Measurements from ENCODE around the gene ARHGAP31. TPM values are rescaled to one million over a fixed set of nuclear protein-coding genes. Genes with fewer than 3 reads are reported as not detected.

Gene ARHGAP31
- total RNA-seq, 1 experiment from 2014 or later, result 12.0 TPM

GRCh38 chr3:119417771-119418512 is 123.8 kb downstream of the ARHGAP31 start:
- TF ChIP-seq CTCF (conservative IDR thresholded peaks at IDR 0.05; ENCODE audit: low read depth, low read length) (no peak), EZH2 (IDR thresholded peaks at IDR 0.05; ENCODE audit: borderline replicate concordance, low read depth, low read length, poor library complexity, severe bottlenecking) (no peak)

GRCh38 chr3:119418641-119419040 is 124.5 kb downstream of the ARHGAP31 start:
- intact Hi-C loops (cut with micrococcal nuclease; ENCODE audit: unreplicated experiment), result no loop called here
- Histone ChIP-seq H3K4me1 (ENCODE audit: insufficient read depth, low read length, poor library complexity, severe bottlenecking) (no peaks in the 10 kb centered on the region), H3K4me3 (ENCODE audit: low read depth, low read length, poor library complexity, severe bottlenecking) (no peak overlapping the region), H3K27me3 (replicated peaks; ENCODE audit: insufficient read depth, low read depth, low read length, poor library complexity) (peaks cover 7% of the 10 kb centered on the region), H3K36me3 (ENCODE audit: insufficient read depth, low read length, poor library complexity, severe bottlenecking) (no peaks in the 10 kb centered on the region), H3K27ac (ENCODE audit: low read depth, low read length, poor library complexity, severe bottlenecking) (no peak overlapping the region), H3K9me3 (ENCODE audit: low read depth, low read length, poor library complexity, severe bottlenecking) (no peaks in the 10 kb centered on the region)
- CTCF ChIA-PET, result no interaction called here
- BruUV-seq (replicated peaks), result no TSS peak
- TF ChIP-seq EZH2 (IDR thresholded peaks at IDR 0.05; ENCODE audit: borderline replicate concordance, low read depth, low read length, poor library complexity, severe bottlenecking) (no peak), CTCF (conservative IDR thresholded peaks at IDR 0.05; ENCODE audit: low read depth, low read length) (no peak)
- POLR2A ChIA-PET (ENCODE audit: low non-redundant PET), result no interaction called here
- no peak for DNase-seq (ENCODE audit: low spot score)

More at GRCh38 chr3:119417771-119418512, 123.8 kb downstream of the ARHGAP31 start:
- no peak overlapping the region for H3K27ac ChIP-seq (ENCODE audit: low read depth, low read length, poor library complexity, severe bottlenecking)
- intact Hi-C loops (cut with micrococcal nuclease; ENCODE audit: unreplicated experiment), result no loop called here
- no TSS peak for BruUV-seq (replicated peaks)
- no peaks in the 10 kb centered on the region for H3K36me3 ChIP-seq (ENCODE audit: insufficient read depth, low read length, poor library complexity, severe bottlenecking)
- peaks cover 7% of the 10 kb centered on the region for H3K27me3 ChIP-seq (replicated peaks; ENCODE audit: insufficient read depth, low read depth, low read length, poor library complexity)
- no peaks in the 10 kb centered on the region for H3K9me3 ChIP-seq (ENCODE audit: low read depth, low read length, poor library complexity, severe bottlenecking)
- POLR2A ChIA-PET (ENCODE audit: low non-redundant PET), result no interaction called here
- CTCF ChIA-PET, result no interaction called here
- H3K4me3 ChIP-seq (ENCODE audit: low read depth, low read length, poor library complexity, severe bottlenecking), result no peak overlapping the region
- H3K4me1 ChIP-seq (ENCODE audit: insufficient read depth, low read length, poor library complexity, severe bottlenecking), result no peaks in the 10 kb centered on the region
- no peak for DNase-seq (ENCODE audit: low spot score)

GRCh38 chr3:119420196-119420595 is 126.0 kb downstream of the ARHGAP31 start:
- H3K9me3 ChIP-seq (ENCODE audit: low read depth, low read length, poor library complexity, severe bottlenecking), result peaks cover 6% of the 10 kb centered on the region
- POLR2A ChIA-PET (ENCODE audit: low non-redundant PET), result interaction anchor here (0.6 kb wide), 1 partner anchor 257 kb away, joined by 3 read pairs; the partner anchor contains the start of gene COX17
- CTCF ChIA-PET, result interaction anchor here (1.0 kb wide), 1 partner anchor 65 kb away, joined by 3 read pairs; no protein-coding TSS in a partner anchor
- peak; percentile 23 for DNase-seq (ENCODE audit: low spot score)
- no peaks in the 10 kb centered on the region for H3K4me1 ChIP-seq (ENCODE audit: insufficient read depth, low read length, poor library complexity, severe bottlenecking)
- peaks cover 7% of the 10 kb centered on the region for H3K27me3 ChIP-seq (replicated peaks; ENCODE audit: insufficient read depth, low read depth, low read length, poor library complexity)
- H3K27ac ChIP-seq (ENCODE audit: low read depth, low read length, poor library complexity, severe bottlenecking), result no peak overlapping the region
- intact Hi-C loops (cut with micrococcal nuclease; ENCODE audit: unreplicated experiment), result no loop called here
- no peaks in the 10 kb centered on the region for H3K36me3 ChIP-seq (ENCODE audit: insufficient read depth, low read length, poor library complexity, severe bottlenecking)
- BruUV-seq (replicated peaks), result no TSS peak
- no peak overlapping the region for H3K4me3 ChIP-seq (ENCODE audit: low read depth, low read length, poor library complexity, severe bottlenecking)
- TF ChIP-seq EZH2 (IDR thresholded peaks at IDR 0.05; ENCODE audit: borderline replicate concordance, low read depth, low read length, poor library complexity, severe bottlenecking) (no peak), CTCF (conservative IDR thresholded peaks at IDR 0.05; ENCODE audit: low read depth, low read length) (peak; percentile 51)
